Common myeloid progenitor, CD34-positive (primary cell): ENCODE measurements around the gene DDX56.

ENCODE experiments used
- CTCF ChIA-PET: fragments of 350-600 bp; sonication (Branson Sonifier 250); formaldehyde crosslinking; loops from one replicate; lab custom pipeline; 2021; ENCODE audit warnings: antibody characterized with exemption; lab: Charles Lee
- POLR2A ChIA-PET: fragments of 350-600 bp; sonication (Branson Sonifier 250); formaldehyde crosslinking; loops from one replicate; lab custom pipeline; 2021; ENCODE audit warnings: antibody characterized with exemption; lab: Charles Lee
- DNase-seq, 3 donors: peaks; one replicate each; pipeline versions ENCODE4 v3.0.0 to v3.0.0-alpha.2; 2013
- H3K27ac ChIP-seq, 2 experiments: 1 replicate in 1 of 2; 2 replicates in 1 of 2; pipeline ENCODE4 v1.7.0; 2013; ENCODE audit warnings: inconsistent platforms in 2 of 2, low read length in 2 of 2, mild to moderate bottlenecking in 2 of 2, low read depth in 1 of 2, moderate library complexity in 1 of 2; ENCODE audit not compliant: severe bottlenecking in 2 of 2, insufficient read depth in 1 of 2, poor library complexity in 1 of 2
- H3K27me3 ChIP-seq, 5 experiments: replicated peaks in 2 of 5; 1 replicate in 3 of 5; 2 replicates in 2 of 5; pipeline versions ENCODE4 v1.6.1 to v1.7.0; 2013; ENCODE audit warnings: low read length in 4 of 5, mild to moderate bottlenecking in 2 of 5, moderate library complexity in 2 of 5, inconsistent platforms in 1 of 5; ENCODE audit not compliant: insufficient read depth in 5 of 5, control insufficient read depth in 4 of 5
- H3K36me3 ChIP-seq, 4 experiments: 1 replicate in 2 of 4; 2 replicates in 2 of 4; pipeline versions ENCODE4 v1.6.1 to v1.7.0; 2013; ENCODE audit warnings: low read length in 3 of 4, control low read depth in 1 of 4, mild to moderate bottlenecking in 1 of 4; ENCODE audit not compliant: control insufficient read depth in 4 of 4, insufficient read depth in 4 of 4
- H3K4me1 ChIP-seq, 4 experiments: 1 replicate in 3 of 4; 2 replicates in 1 of 4; pipeline versions ENCODE4 v1.6.1 to v1.7.1; 2013; ENCODE audit warnings: low read length in 3 of 4, mild to moderate bottlenecking in 3 of 4, control low read depth in 1 of 4, inconsistent platforms in 1 of 4, moderate library complexity in 1 of 4; ENCODE audit not compliant: control insufficient read depth in 4 of 4, insufficient read depth in 4 of 4; ENCODE audit errors: control extremely low read depth in 1 of 4
- H3K4me3 ChIP-seq, 7 experiments: 1 replicate in 4 of 7; 2 replicates in 3 of 7; pipeline versions ENCODE4 v1.5.1 to v1.7.0; 2013; ENCODE audit warnings: mild to moderate bottlenecking in 7 of 7, low read length in 6 of 7, moderate library complexity in 6 of 7, inconsistent platforms in 2 of 7, low read depth in 2 of 7, control low read depth in 1 of 7; ENCODE audit not compliant: insufficient read depth in 4 of 7, control insufficient read depth in 1 of 7; ENCODE audit errors: extremely low read depth in 1 of 7
- H3K9me3 ChIP-seq, 5 experiments: 1 replicate in 4 of 5; 2 replicates in 1 of 5; pipeline versions ENCODE4 v1.6.1 to v1.7.1; 2013; ENCODE audit warnings: low read length in 4 of 5, mild to moderate bottlenecking in 2 of 5, inconsistent platforms in 1 of 5, low read depth in 1 of 5, moderate library complexity in 1 of 5; ENCODE audit not compliant: control insufficient read depth in 4 of 5, insufficient read depth in 2 of 5; ENCODE audit errors: control extremely low read depth in 1 of 5
- WGBS: methylation state at CpG from one replicate; pipeline ENCODE4 v1.1.5; 2013; ENCODE audit not compliant: insufficient coverage; 5-methylcytosine and 5-hydroxymethylcytosine counted together

DDX56 gene

GRCh38 chr7:44540592-44541027, 33.1 kb downstream of the DDX56 start:
- DNase-seq: no peak
- H3K36me3 ChIP-seq: no peaks in the 10 kb centered on the region
- CTCF ChIA-PET: interaction anchor here (0.8 kb wide), 1 partner anchor 192 kb away, joined by 3 read pairs; no protein-coding TSS in a partner anchor

GRCh38 chr7:44539669-44540506, 33.8 kb downstream of the DDX56 start:
- Histone ChIP-seq H3K4me3 (no peak overlapping the region), H3K4me1 (no peaks in the 10 kb centered on the region), H3K27ac (no peak overlapping the region), H3K9me3 (no peaks in the 10 kb centered on the region), H3K27me3 (no peaks in the 10 kb centered on the region), H3K36me3 (no peaks in the 10 kb centered on the region)
- DNase-seq: no peak
- WGBS: 97% methylated on average over 25 of the region's 27 CpGs
- ChIA-PET POLR2A (interaction anchor here (1.0 kb wide), 1 partner anchor 27 kb away, joined by 3 read pairs; no protein-coding TSS in a partner anchor), CTCF (interaction anchor here (0.8 kb wide), 2 partner anchors 16 to 192 kb away, joined by 3 read pairs; no protein-coding TSS in a partner anchor)

More at GRCh38 chr7:44540592-44541027, 33.1 kb downstream of the DDX56 start:
- H3K9me3 ChIP-seq: no peaks in the 10 kb centered on the region
- H3K27me3 ChIP-seq: no peaks in the 10 kb centered on the region
- H3K27ac ChIP-seq: no peak overlapping the region
- H3K4me3 ChIP-seq: no peak overlapping the region
- POLR2A ChIA-PET: interaction anchor here (1.0 kb wide), 1 partner anchor 27 kb away, joined by 3 read pairs; no protein-coding TSS in a partner anchor
- WGBS: 92% methylated on average over 4 of the region's 5 CpGs
- H3K4me1 ChIP-seq: no peaks in the 10 kb centered on the region

- Histone ChIP-seq H3K4me1 (no peaks in the 10 kb centered on the region), H3K27ac (no peak overlapping the region), H3K36me3 (no peaks in the 10 kb centered on the region), H3K9me3 (no peaks in the 10 kb centered on the region), H3K27me3 (no peaks in the 10 kb centered on the region), H3K4me3 (no peak overlapping the region)
- ChIA-PET CTCF (interaction anchor here (0.8 kb wide), 1 partner anchor 17 kb away, joined by 3 read pairs; no protein-coding TSS in a partner anchor), POLR2A (interaction anchor here (1.0 kb wide), 1 partner anchor 28 kb away, joined by 3 read pairs; no protein-coding TSS in a partner anchor)
- no peak for DNase-seq
- WGBS: 96% methylated on average over 29 of the region's 32 CpGs
Observed at GRCh38 chr7:44538798-44539668, 34.7 kb downstream of the DDX56 start.

- 97% methylated on average over 15 of the region's 17 CpGs for WGBS
- Histone ChIP-seq H3K36me3 (no peaks in the 10 kb centered on the region), H3K9me3 (no peaks in the 10 kb centered on the region), H3K27ac (no peak overlapping the region), H3K4me3 (no peak overlapping the region), H3K4me1 (no peaks in the 10 kb centered on the region), H3K27me3 (no peaks in the 10 kb centered on the region)
- no peak for DNase-seq
- ChIA-PET CTCF (no interaction called here), POLR2A (interaction anchor here (0.6 kb wide), 1 partner anchor 14 kb away, joined by 5 read pairs; no protein-coding TSS in a partner anchor)
Observed at GRCh38 chr7:44538093-44538797, 35.5 kb downstream of the DDX56 start.

DNA sequence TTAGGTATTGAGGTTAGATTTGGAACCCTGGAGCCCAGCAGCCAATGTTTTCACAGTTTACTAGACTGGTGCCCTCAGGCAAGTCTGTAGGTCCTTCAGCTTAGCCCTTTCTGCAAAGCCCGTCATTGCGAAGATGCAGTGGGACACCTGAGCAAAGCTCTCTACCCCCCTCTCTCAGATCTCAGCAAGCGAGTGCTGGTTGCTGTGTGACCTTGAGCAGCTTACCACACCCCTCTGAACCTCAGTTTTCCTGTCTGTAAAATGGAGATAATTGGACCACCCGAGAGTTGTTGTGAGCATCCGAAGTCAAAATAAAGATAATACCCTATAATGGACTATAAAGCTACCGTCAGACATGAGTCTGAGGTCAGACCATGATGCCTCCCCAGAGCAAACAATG, 36.3 kb downstream of the DDX56 start:
- ChIA-PET CTCF (interaction anchor here (1.0 to 3.6 kb wide), 2 partner anchors 22 to 28 kb away, joined by 3 to 14 read pairs; no protein-coding TSS in a partner anchor), POLR2A (interaction anchor here (0.6 kb wide), 1 partner anchor 13 kb away, joined by 5 read pairs; no protein-coding TSS in a partner anchor)
- Histone ChIP-seq H3K36me3 (no peaks in the 10 kb centered on the region), H3K9me3 (no peaks in the 10 kb centered on the region), H3K4me3 (no peak overlapping the region), H3K27me3 (no peaks in the 10 kb centered on the region), H3K4me1 (no peaks in the 10 kb centered on the region), H3K27ac (no peak overlapping the region)
- 97% methylated on average over 6 of the region's 6 CpGs for WGBS
- DNase-seq: no peak

DNA sequence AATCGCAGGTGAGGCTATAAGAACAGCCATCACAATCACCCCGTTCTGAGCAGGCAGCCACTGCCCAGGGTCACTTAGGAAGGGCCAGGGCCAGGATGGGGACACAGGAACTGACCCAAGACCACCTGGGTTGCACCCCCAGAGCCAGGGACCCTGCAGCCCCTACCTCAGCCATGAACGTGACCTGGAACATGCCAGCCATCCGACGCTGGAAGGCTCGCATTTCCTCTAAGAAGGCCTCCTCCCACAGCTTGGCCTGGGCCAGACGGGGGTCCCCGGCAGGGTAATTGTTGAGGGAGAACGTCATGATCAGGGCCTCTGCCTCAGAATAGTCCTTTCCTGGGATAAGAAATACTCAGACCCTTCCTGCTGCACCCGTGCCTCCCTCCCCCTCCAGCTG, 37.6 kb downstream of the DDX56 start:
- WGBS: 93% methylated on average over 9 of the region's 10 CpGs
- ChIA-PET CTCF (interaction anchor here (1.6 to 3.6 kb wide), 2 partner anchors 12 to 29 kb away, joined by 5 to 14 read pairs; no protein-coding TSS in a partner anchor), POLR2A (no interaction called here)
- Histone ChIP-seq H3K27ac (no peak overlapping the region), H3K4me1 (no peaks in the 10 kb centered on the region), H3K36me3 (no peaks in the 10 kb centered on the region), H3K9me3 (no peaks in the 10 kb centered on the region), H3K4me3 (no peak overlapping the region), H3K27me3 (no peaks in the 10 kb centered on the region)
- no peak for DNase-seq
